Endodermal cell (in vitro differentiated cells): ENCODE results near the gene SMAD3. TPM values are rescaled to one million over a fixed set of nuclear protein-coding genes. Genes with fewer than 3 reads are reported as not detected.
A peak's percentile ranks its signal among the peaks of the same experiment; 100 is the strongest.

Source experiments
- DNase-seq: peaks from one replicate; pipeline ENCODE4 v3.0.0-alpha.2; 2017
- H3K27ac ChIP-seq: 2 replicates; pipeline ENCODE4 v1.5.1; 2013; ENCODE audit warnings: mild to moderate bottlenecking, low read depth, low read length, moderate library complexity
- H3K27me3 ChIP-seq: 2 replicates; pipeline ENCODE4 v1.6.1; 2013; ENCODE audit warnings: mild to moderate bottlenecking, low read length, moderate library complexity; ENCODE audit not compliant: insufficient read depth, control insufficient read depth, poor library complexity, severe bottlenecking
- H3K36me3 ChIP-seq: 2 replicates; pipeline ENCODE4 v1.7.0; 2013; ENCODE audit warnings: mild to moderate bottlenecking, low read length, moderate library complexity; ENCODE audit not compliant: control insufficient read depth, insufficient read depth
- H3K4me1 ChIP-seq: one replicate; pipeline ENCODE4 v1.7.0; 2013; ENCODE audit warnings: low read length; ENCODE audit not compliant: control insufficient read depth, insufficient read depth
- H3K4me3 ChIP-seq: 2 replicates; pipeline ENCODE4 v1.5.1; 2013; ENCODE audit warnings: mild to moderate bottlenecking, low read length, moderate library complexity
- H3K9ac ChIP-seq: 2 replicates; pipeline ENCODE4 v1.6.1; 2013; ENCODE audit warnings: mild to moderate bottlenecking, low read length, moderate library complexity; ENCODE audit not compliant: poor library complexity, severe bottlenecking; ENCODE audit errors: extremely low read depth
- H3K9me3 ChIP-seq: 2 replicates; pipeline ENCODE4 v1.6.1; 2013; ENCODE audit warnings: mild to moderate bottlenecking, low read length, moderate library complexity; ENCODE audit not compliant: control insufficient read depth
- H3K27ac Mint-ChIP-seq: 2 replicates; pipeline ENCODE4 v1.8.0; 2020; ENCODE audit warnings: mixed read lengths
- H3K27me3 Mint-ChIP-seq: 2 replicates; pipeline ENCODE4 v1.8.0; 2021; ENCODE audit warnings: mild to moderate bottlenecking, mixed read lengths; ENCODE audit not compliant: insufficient read depth
- H3K36me3 Mint-ChIP-seq: 2 replicates; pipeline ENCODE4 v1.8.0; 2020; ENCODE audit warnings: low read depth, mixed read lengths
- H3K4me1 Mint-ChIP-seq: 2 replicates; pipeline ENCODE4 v1.8.0; 2020; ENCODE audit warnings: mixed read lengths
- H3K4me3 Mint-ChIP-seq: 2 replicates; pipeline ENCODE4 v1.8.0; 2020; ENCODE audit warnings: mild to moderate bottlenecking, moderate library complexity, mixed read lengths
- H3K9me3 Mint-ChIP-seq: 2 replicates; pipeline ENCODE4 v1.8.0; 2020; ENCODE audit warnings: mild to moderate bottlenecking, mixed read lengths
- WGBS, 2 experiments: methylation state at CpG; one replicate each; pipeline versions ENCODE4 v1.1.5 to v1.1.7; 2013; ENCODE audit warnings: missing lambda C conversion rate in 2 of 2, mixed read lengths in 1 of 2; ENCODE audit not compliant: insufficient coverage in 1 of 2, insufficient read length in 1 of 2; 5-methylcytosine and 5-hydroxymethylcytosine counted together
- total RNA-seq, 2 donors: library from RNA; stranded (reverse); fragmentation: NEBNext Ultra II Directional in 1 of 2; extraction: Animal tissue kit (Norgen Biotek cat#: 25700) in 1 of 2; gene quantifications; 2 replicates in 1 of 2; 3 replicates in 1 of 2; pipeline ENCODE4 v1.2.1, GENCODE V29; 2021
- TF ChIP-seq, protein P1 (sequence below): fragments of 200-600 bp; sonication (generic); conservative IDR thresholded peaks from 2 replicates; pipeline ENCODE4 v1.5.0; 2021; ENCODE audit warnings: antibody characterized with exemption, mild to moderate bottlenecking

SMAD3 gene
- total RNA-seq, 2 donors from 2014 or later: 7.8 to 9.6 TPM

GRCh38 chr15:67133026-67133425 is 67.6 kb downstream of the SMAD3 start:
- TF ChIP-seq, protein P1, sequence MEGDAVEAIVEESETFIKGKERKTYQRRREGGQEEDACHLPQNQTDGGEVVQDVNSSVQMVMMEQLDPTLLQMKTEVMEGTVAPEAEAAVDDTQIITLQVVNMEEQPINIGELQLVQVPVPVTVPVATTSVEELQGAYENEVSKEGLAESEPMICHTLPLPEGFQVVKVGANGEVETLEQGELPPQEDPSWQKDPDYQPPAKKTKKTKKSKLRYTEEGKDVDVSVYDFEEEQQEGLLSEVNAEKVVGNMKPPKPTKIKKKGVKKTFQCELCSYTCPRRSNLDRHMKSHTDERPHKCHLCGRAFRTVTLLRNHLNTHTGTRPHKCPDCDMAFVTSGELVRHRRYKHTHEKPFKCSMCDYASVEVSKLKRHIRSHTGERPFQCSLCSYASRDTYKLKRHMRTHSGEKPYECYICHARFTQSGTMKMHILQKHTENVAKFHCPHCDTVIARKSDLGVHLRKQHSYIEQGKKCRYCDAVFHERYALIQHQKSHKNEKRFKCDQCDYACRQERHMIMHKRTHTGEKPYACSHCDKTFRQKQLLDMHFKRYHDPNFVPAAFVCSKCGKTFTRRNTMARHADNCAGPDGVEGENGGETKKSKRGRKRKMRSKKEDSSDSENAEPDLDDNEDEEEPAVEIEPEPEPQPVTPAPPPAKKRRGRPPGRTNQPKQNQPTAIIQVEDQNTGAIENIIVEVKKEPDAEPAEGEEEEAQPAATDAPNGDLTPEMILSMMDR: no peak
- H3K27ac Mint-ChIP-seq: no peak overlapping the region
- peaks cover 52% of the 10 kb centered on the region for H3K4me1 Mint-ChIP-seq
- no peak overlapping the region for H3K4me3 ChIP-seq
- no peaks in the 10 kb centered on the region for H3K36me3 ChIP-seq
- H3K27me3 Mint-ChIP-seq: no peaks in the 10 kb centered on the region
- no peaks in the 10 kb centered on the region for H3K9me3 ChIP-seq
- H3K4me1 ChIP-seq: peaks cover 25% of the 10 kb centered on the region
- no peaks in the 10 kb centered on the region for H3K9me3 Mint-ChIP-seq
- no peaks in the 10 kb centered on the region for H3K36me3 Mint-ChIP-seq
- no peaks in the 10 kb centered on the region for H3K27me3 ChIP-seq
- no peak overlapping the region for H3K27ac ChIP-seq
- 93 to 96% methylated on average over 2 to 4 of the region's 4 CpGs for WGBS, 2 experiments
- peak; percentile 31 for DNase-seq
- H3K9ac ChIP-seq: no peak overlapping the region
- H3K4me3 Mint-ChIP-seq: no peak overlapping the region

DNA sequence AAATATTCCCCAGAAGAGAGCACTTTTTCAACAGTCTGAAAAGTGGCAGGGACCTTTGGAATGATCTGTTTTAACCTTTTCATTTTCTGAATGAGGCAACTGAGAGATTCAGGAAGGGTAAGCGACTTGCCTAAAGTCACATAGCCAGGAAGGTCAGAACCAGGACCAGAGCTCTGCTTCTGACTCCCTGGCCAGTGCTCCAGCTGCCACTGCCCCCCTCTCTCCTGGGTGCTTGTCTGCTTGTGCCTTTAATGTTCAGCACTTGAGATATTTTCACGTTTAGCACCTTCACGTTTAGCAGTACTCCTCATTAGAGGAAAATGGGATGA is 68.3 kb downstream of the SMAD3 start:
- no peak for DNase-seq
- no peaks in the 10 kb centered on the region for H3K9me3 ChIP-seq
- no peak overlapping the region for H3K9ac ChIP-seq
- WGBS, 2 experiments: 86 to 87% methylated on average over 3 of the region's 3 CpGs
- H3K4me1 ChIP-seq: peaks cover 28% of the 10 kb centered on the region
- H3K36me3 Mint-ChIP-seq: no peaks in the 10 kb centered on the region
- no peaks in the 10 kb centered on the region for H3K27me3 ChIP-seq
- no peaks in the 10 kb centered on the region for H3K9me3 Mint-ChIP-seq
- H3K4me1 Mint-ChIP-seq: peaks cover 57% of the 10 kb centered on the region
- H3K4me3 Mint-ChIP-seq: no peak overlapping the region
- H3K4me3 ChIP-seq: no peak overlapping the region
- H3K27ac ChIP-seq: no peak overlapping the region
- H3K27ac Mint-ChIP-seq: no peak overlapping the region
- TF ChIP-seq, protein P1: no peak
- no peaks in the 10 kb centered on the region for H3K36me3 ChIP-seq
- no peaks in the 10 kb centered on the region for H3K27me3 Mint-ChIP-seq

- TF ChIP-seq, protein P1: no peak
- H3K9ac ChIP-seq: peak overlapping the region; percentile 16
- no peak overlapping the region for H3K4me3 ChIP-seq
- H3K9me3 Mint-ChIP-seq: no peaks in the 10 kb centered on the region
- H3K36me3 Mint-ChIP-seq: no peaks in the 10 kb centered on the region
- 64 to 75% methylated on average over 9 to 13 of the region's 13 CpGs for WGBS, 2 experiments
- H3K9me3 ChIP-seq: no peaks in the 10 kb centered on the region
- no peaks in the 10 kb centered on the region for H3K27me3 Mint-ChIP-seq
- peaks cover 30% of the 10 kb centered on the region for H3K4me1 ChIP-seq
- peak; percentile 63 for DNase-seq
- H3K27ac ChIP-seq: peak overlapping the region; percentile 44
- H3K36me3 ChIP-seq: no peaks in the 10 kb centered on the region
- no peaks in the 10 kb centered on the region for H3K27me3 ChIP-seq
- H3K4me1 Mint-ChIP-seq: peaks cover 61% of the 10 kb centered on the region
- no peak overlapping the region for H3K4me3 Mint-ChIP-seq
- peak overlapping the region; percentile 75 for H3K27ac Mint-ChIP-seq
These were observed 68.9 kb downstream of the SMAD3 start for GRCh38 chr15:67134067-67134838.
